GM23338 (cell line): ENCODE measurements around the gene CIITA. TPM values are rescaled to one million over a fixed set of nuclear protein-coding genes. Genes with fewer than 3 reads are reported as not detected.

Source experiments
- ATAC-seq: fragments of 200-7000 bp; cut with Tn5 transposase; 3 replicates; pipeline ENCODE4 v1.9.1; 2020
- DNase-seq: peaks from one replicate; pipeline ENCODE4 v3.0.0-alpha.2; 2015; ENCODE audit warnings: low spot score
- H2AFZ ChIP-seq: fragments of 200-600 bp; sonication (generic); 2 replicates; pipeline ENCODE4 v1.8.0; 2016; ENCODE audit warnings: antibody characterized with exemption, mild to moderate bottlenecking, moderate library complexity
- H3F3A ChIP-seq: fragments of 200-600 bp; sonication (generic); replicated peaks from 2 replicates; pipeline ENCODE4 v1.8.0; 2017; ENCODE audit warnings: antibody characterized with exemption, mixed run types, low read depth
- H3K27ac ChIP-seq: fragments of 200-600 bp; sonication (generic); 2 replicates; pipeline ENCODE4 v1.6.1; 2016; ENCODE audit warnings: low read depth
- H3K27me3 ChIP-seq: fragments of 200-600 bp; sonication (generic); 2 replicates; pipeline ENCODE4 v1.8.0; 2016; ENCODE audit warnings: mild to moderate bottlenecking, mixed run types, moderate library complexity; ENCODE audit not compliant: insufficient read depth
- H3K36me3 ChIP-seq: fragments of 200-600 bp; sonication (generic); 2 replicates; pipeline ENCODE4 v1.8.0; 2016; ENCODE audit warnings: mild to moderate bottlenecking; ENCODE audit not compliant: insufficient read depth
- H3K4me1 ChIP-seq: fragments of 200-600 bp; sonication (generic); 2 replicates; pipeline ENCODE4 v1.8.0; 2016; ENCODE audit warnings: mild to moderate bottlenecking, moderate library complexity; ENCODE audit not compliant: insufficient read depth
- H3K4me2 ChIP-seq: fragments of 200-600 bp; sonication (generic); 2 replicates; pipeline ENCODE4 v1.7.1; 2017; ENCODE audit warnings: mixed run types
- H3K4me3 ChIP-seq: fragments of 200-600 bp; sonication (generic); 2 replicates; pipeline ENCODE4 v1.6.1; 2016; ENCODE audit warnings: mixed run types
- H3K79me2 ChIP-seq: fragments of 200-600 bp; sonication (generic); replicated peaks from 2 replicates; pipeline ENCODE4 v1.8.0; 2017; ENCODE audit warnings: mild to moderate bottlenecking; ENCODE audit not compliant: insufficient read depth
- H3K9me2 ChIP-seq: fragments of 200-600 bp; sonication (generic); 2 replicates; pipeline ENCODE4 v1.8.0; 2017; ENCODE audit not compliant: insufficient read depth
- H4K20me1 ChIP-seq: fragments of 200-600 bp; sonication (generic); replicated peaks from 2 replicates; pipeline ENCODE4 v1.8.0; 2017; ENCODE audit warnings: mild to moderate bottlenecking; ENCODE audit not compliant: insufficient read depth
- H3K27ac Mint-ChIP-seq: 2 replicates; pipeline ENCODE4 v1.8.0; 2020; ENCODE audit warnings: inconsistent platforms, mild to moderate bottlenecking, moderate library complexity, mixed read lengths
- H3K27me3 Mint-ChIP-seq: 3 replicates; pipeline ENCODE4 v1.8.0; 2022; ENCODE audit warnings: low read depth, mild to moderate bottlenecking, moderate library complexity, mixed read lengths, inconsistent platforms; ENCODE audit not compliant: insufficient read depth, poor library complexity
- H3K36me3 Mint-ChIP-seq: 3 replicates; pipeline ENCODE4 v1.8.0; 2021; ENCODE audit warnings: low read depth, mild to moderate bottlenecking, inconsistent platforms, moderate library complexity, mixed read lengths
- H3K4me1 Mint-ChIP-seq: 3 replicates; pipeline ENCODE4 v1.8.0; 2020; ENCODE audit warnings: mild to moderate bottlenecking, inconsistent platforms, mixed read lengths
- H3K4me3 Mint-ChIP-seq: 3 replicates; pipeline ENCODE4 v1.8.0; 2021; ENCODE audit warnings: moderate library complexity, mild to moderate bottlenecking, inconsistent platforms, mixed read lengths
- H3K9me3 Mint-ChIP-seq: 3 replicates; pipeline ENCODE4 v1.8.0; 2020; ENCODE audit warnings: moderate library complexity, mild to moderate bottlenecking, inconsistent platforms, mixed read lengths
- CREB1 ChIP-seq: fragments of 250-450 bp; sonication (Bioruptor Pico); IDR thresholded peaks from 2 replicates; pipeline ENCODE4 v1.5.0; 2020; ENCODE audit warnings: low read depth, mild to moderate bottlenecking, moderate library complexity
- ETS1 ChIP-seq: IDR thresholded peaks from 2 replicates; pipeline ENCODE4 v1.6.1; 2016; ENCODE audit warnings: antibody characterized with exemption
- EZH2 ChIP-seq: fragments of 200-600 bp; sonication (generic); IDR thresholded peaks from one replicate; pipeline ENCODE4 v1.8.0; 2017; ENCODE audit warnings: antibody characterized with exemption, mild to moderate bottlenecking, low read depth; ENCODE audit not compliant: unreplicated experiment
- JUNB ChIP-seq: IDR thresholded peaks from one replicate; pipeline ENCODE4 v1.6.1; 2016; ENCODE audit warnings: antibody characterized with exemption; ENCODE audit not compliant: unreplicated experiment
- POLR2AphosphoS5 ChIP-seq: IDR thresholded peaks from 2 replicates; pipeline ENCODE4 v1.6.1; 2016; ENCODE audit warnings: antibody characterized with exemption, low read depth
- REST ChIP-seq: IDR thresholded peaks from one replicate; pipeline ENCODE4 v1.6.1; 2018; ENCODE audit warnings: antibody characterized with exemption; ENCODE audit not compliant: unreplicated experiment
- STAT1 ChIP-seq: IDR thresholded peaks from one replicate; pipeline ENCODE4 v1.6.1; 2016; ENCODE audit warnings: antibody characterized with exemption; ENCODE audit not compliant: unreplicated experiment
- ZNF114 ChIP-seq: fragments of 250-450 bp; sonication (Bioruptor Pico); IDR thresholded peaks from 2 replicates; pipeline ENCODE4 v1.5.0; 2020; ENCODE audit warnings: mild to moderate bottlenecking, moderate library complexity
- ZNF462 ChIP-seq: fragments of 250-450 bp; sonication (Bioruptor Pico); IDR thresholded peaks from 2 replicates; pipeline ENCODE4 v1.5.0; 2020; ENCODE audit warnings: mild to moderate bottlenecking, moderate library complexity
- polyA plus RNA-seq: library from polyadenylated mRNA; unstranded; fragments of >200 nt; fragmentation: Nextera tagmentation; extraction: Ambion mirVana; gene quantifications from 2 replicates; pipeline ENCODE4 v1.2.1, GENCODE V29; 2016
- total RNA-seq: library from RNA; depleted of rRNA; stranded (reverse); fragments of >200 nt; shearing (Covaris generic); gene quantifications from 2 replicates; pipeline ENCODE4 v1.2.3, GENCODE V29; 2014

CIITA gene
- total and polyA plus RNA-seq, 2 experiments from 2014 or later: 0.10 to 0.57 TPM

- TF ChIP-seq POLR2AphosphoS5 (no peak), CREB1 (no peak), REST (no peak)
These were observed 3.8 kb downstream of the CIITA start (continued) for GRCh38 chr16:10880594-10881452.

- Mint-ChIP-seq H3K36me3 (no peaks in the 10 kb centered on the region), H3K9me3 (peaks cover 8% of the 10 kb centered on the region; the same call in 1 of the 3 replicates), H3K27ac (no peak overlapping the region), H3K4me1 (peaks cover 19% of the 10 kb centered on the region), H3K4me3 (no peak overlapping the region), H3K27me3 (peaks cover 30% of the 10 kb centered on the region)
- no peaks in the 10 kb centered on the region for H4K20me1 ChIP-seq
- H3K79me2 ChIP-seq: no peaks in the 10 kb centered on the region
- no peak overlapping the region for H3K4me2 ChIP-seq
- peaks cover 44% of the 10 kb centered on the region for H3K27me3 ChIP-seq
- H3K4me3 ChIP-seq: no peak overlapping the region
- H3K36me3 ChIP-seq: no peaks in the 10 kb centered on the region
- H2AFZ ChIP-seq: no peak overlapping the region
- no peak for DNase-seq
- H3K27ac ChIP-seq: no peak overlapping the region
- peaks cover 12% of the 10 kb centered on the region for H3K4me1 ChIP-seq
- no peaks in the 10 kb centered on the region for H3F3A ChIP-seq
- no peak for ATAC-seq
- no peaks in the 10 kb centered on the region for H3K9me2 ChIP-seq
- TF ChIP-seq JUNB (no peak), EZH2 (no peak), ZNF114 (CRISPR knock-in tag) (no peak), REST (no peak), STAT1 (no peak), ETS1 (no peak), ZNF462 (CRISPR knock-in tag) (no peak)
These were observed 4.6 kb downstream of the CIITA start for GRCh38 chr16:10881479-10882030.
